ENCODE measurements around the gene CTIF.

DNA sequence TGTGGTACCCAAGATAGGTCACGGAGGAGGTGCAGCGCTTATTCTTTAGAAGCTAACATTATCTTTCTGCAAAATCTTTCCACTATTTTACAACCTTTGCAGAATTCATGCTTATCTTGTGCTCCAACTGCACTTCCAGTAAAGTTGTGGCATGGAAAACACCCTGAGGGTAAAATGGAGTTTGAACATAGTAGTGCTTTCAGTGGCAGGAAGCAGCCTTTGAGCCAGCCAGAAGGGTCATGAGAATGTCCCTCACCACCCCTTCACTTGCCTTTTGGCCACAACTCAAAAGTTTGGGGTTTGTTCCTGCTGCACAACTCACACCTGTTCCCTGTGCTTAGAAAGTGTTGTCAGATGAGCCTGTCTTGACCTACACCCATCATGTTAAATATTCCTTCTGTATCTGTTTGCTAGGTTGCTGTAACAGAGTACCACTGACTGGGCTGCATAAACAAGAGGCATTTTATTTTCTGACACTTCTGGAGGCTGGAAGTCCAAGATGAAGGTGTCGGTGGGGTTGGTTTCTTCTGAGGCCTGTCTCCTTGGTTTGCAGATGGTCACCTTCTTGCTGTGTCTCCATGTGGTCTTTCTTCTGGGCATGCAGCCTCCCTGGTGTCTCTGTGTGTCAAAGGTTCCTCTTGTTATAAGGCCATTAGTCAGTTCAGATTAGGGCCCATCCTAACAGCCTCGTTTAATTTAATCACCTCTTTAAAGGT is 217.8 kb downstream of the CTIF start:
- no peak for TF ChIP-seq CTCF (IDR thresholded peaks at IDR 0.05)
- TF ChIP-seq, protein P1, sequence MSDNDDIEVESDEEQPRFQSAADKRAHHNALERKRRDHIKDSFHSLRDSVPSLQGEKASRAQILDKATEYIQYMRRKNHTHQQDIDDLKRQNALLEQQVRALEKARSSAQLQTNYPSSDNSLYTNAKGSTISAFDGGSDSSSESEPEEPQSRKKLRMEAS (IDR thresholded peaks at IDR 0.05; ENCODE audit: low read depth), result no peak
- TF ChIP-seq EZH2phosphoT487 (IDR thresholded peaks at IDR 0.05; ENCODE audit: borderline replicate concordance, low read depth), result no peak
- no peak for TF ChIP-seq FOXJ3 (CRISPR knock-in tag; IDR thresholded peaks at IDR 0.05)
- no peak for TF ChIP-seq NRF1 (IDR thresholded peaks at IDR 0.05; ENCODE audit: low read depth, low read length)
- no peak for TF ChIP-seq EP300 (IDR thresholded peaks at IDR 0.05; ENCODE audit: borderline replicate concordance in 1 of 2, low read depth in 1 of 2, low read length in 1 of 2)

Measured in SK-N-SH (cell line).